H9 (cell line): ENCODE results near the gene IMMP1L. TPM values are rescaled to one million over a fixed set of nuclear protein-coding genes. Genes with fewer than 3 reads are reported as not detected.

Experiments used
- DNase-seq: peaks from one replicate; pipeline ENCODE4 v3.0.0-alpha.2; 2017
- H2AFZ ChIP-seq: one replicate; pipeline ENCODE4 v1.6.1; 2013; ENCODE audit warnings: mild to moderate bottlenecking, low read length, control low read depth, moderate library complexity
- H2AK5ac ChIP-seq: 2 replicates; pipeline ENCODE4 v1.6.1; 2013; ENCODE audit warnings: low read length, control low read depth, mixed read lengths; ENCODE audit not compliant: insufficient read length
- H2BK120ac ChIP-seq: one replicate; pipeline ENCODE4 v1.6.1; 2013; ENCODE audit warnings: low read depth, mild to moderate bottlenecking, low read length, control low read depth, inconsistent platforms; ENCODE audit not compliant: poor library complexity, severe bottlenecking
- H2BK12ac ChIP-seq: 2 replicates; pipeline ENCODE4 v1.6.1; 2013; ENCODE audit warnings: low read length, control low read depth, mixed read lengths, low read depth; ENCODE audit not compliant: insufficient read length
- H2BK15ac ChIP-seq: 2 replicates; pipeline ENCODE4 v1.6.1; 2013; ENCODE audit warnings: low read depth, low read length, control low read depth
- H2BK20ac ChIP-seq: one replicate; pipeline ENCODE4 v1.6.1; 2013; ENCODE audit warnings: low read depth, mild to moderate bottlenecking, low read length, control low read depth, inconsistent platforms; ENCODE audit not compliant: poor library complexity, severe bottlenecking
- H2BK5ac ChIP-seq: 2 replicates; pipeline ENCODE4 v1.6.1; 2013; ENCODE audit warnings: low read length, control low read depth, mixed read lengths; ENCODE audit not compliant: insufficient read length
- H3K14ac ChIP-seq: 2 replicates; pipeline ENCODE4 v1.6.1; 2013; ENCODE audit warnings: low read length, control low read depth; ENCODE audit not compliant: insufficient read depth
- H3K18ac ChIP-seq: 2 replicates; pipeline ENCODE4 v1.6.1; 2013; ENCODE audit warnings: low read depth, mild to moderate bottlenecking, mixed read lengths, low read length, control low read depth; ENCODE audit not compliant: insufficient read length
- H3K23ac ChIP-seq: 2 replicates; pipeline ENCODE4 v1.6.1; 2013; ENCODE audit warnings: low read length, control low read depth, mixed read lengths, low read depth; ENCODE audit not compliant: insufficient read length
- H3K23me2 ChIP-seq: 2 replicates; pipeline ENCODE4 v1.6.1; 2013; ENCODE audit warnings: low read depth, mild to moderate bottlenecking, mixed read lengths, low read length, control low read depth; ENCODE audit not compliant: insufficient read length, poor library complexity, severe bottlenecking
- H3K27ac ChIP-seq: 2 replicates; pipeline ENCODE4 v1.5.1; 2013; ENCODE audit warnings: low read length, control low read depth, mixed read lengths, low read depth; ENCODE audit not compliant: insufficient read length
- H3K27me3 ChIP-seq: 2 replicates; pipeline ENCODE4 v1.6.1; 2013; ENCODE audit warnings: low read length, control low read depth, inconsistent platforms; ENCODE audit not compliant: insufficient read depth
- H3K4ac ChIP-seq: 2 replicates; pipeline ENCODE4 v1.6.1; 2013; ENCODE audit warnings: low read depth, mild to moderate bottlenecking, control low read depth, inconsistent platforms, low read length, moderate library complexity
- H3K4me1 ChIP-seq: 2 replicates; pipeline ENCODE4 v1.6.1; 2013; ENCODE audit warnings: low read length, control low read depth, inconsistent platforms; ENCODE audit not compliant: insufficient read depth
- H3K4me2 ChIP-seq: 2 replicates; pipeline ENCODE4 v1.6.1; 2013; ENCODE audit warnings: low read length, control low read depth, mixed read lengths; ENCODE audit not compliant: insufficient read length, insufficient read depth
- H3K56ac ChIP-seq: 2 replicates; pipeline ENCODE4 v1.6.1; 2013; ENCODE audit warnings: low read depth, mild to moderate bottlenecking, mixed read lengths, low read length, control low read depth; ENCODE audit not compliant: insufficient read length
- H3K79me1 ChIP-seq: 2 replicates; pipeline ENCODE4 v1.6.1; 2013; ENCODE audit warnings: low read depth, mild to moderate bottlenecking, moderate library complexity, low read length, control low read depth, inconsistent platforms; ENCODE audit not compliant: insufficient read depth, poor library complexity, severe bottlenecking
- H3K79me2 ChIP-seq: 2 replicates; pipeline ENCODE4 v1.6.1; 2013; ENCODE audit warnings: low read length, control low read depth, inconsistent platforms; ENCODE audit not compliant: insufficient read depth
- H3K9ac ChIP-seq: 2 replicates; pipeline ENCODE4 v1.6.1; 2013; ENCODE audit warnings: low read length, control low read depth, mixed read lengths; ENCODE audit not compliant: insufficient read length; ENCODE audit errors: extremely low read depth
- H3K9me3 ChIP-seq: one replicate; pipeline ENCODE4 v1.6.1; 2013; ENCODE audit warnings: low read depth, low read length, inconsistent platforms; ENCODE audit not compliant: control insufficient read depth
- H3T11ph ChIP-seq: one replicate; pipeline ENCODE4 v1.6.1; 2013; ENCODE audit warnings: mild to moderate bottlenecking, low read length, control low read depth, inconsistent platforms
- H4K20me1 ChIP-seq: one replicate; pipeline ENCODE4 v1.6.1; 2013; ENCODE audit not compliant: control insufficient read depth, insufficient read length, insufficient read depth
- H4K5ac ChIP-seq: 2 replicates; pipeline ENCODE4 v1.6.1; 2013; ENCODE audit warnings: low read depth, mild to moderate bottlenecking, mixed read lengths, low read length, control low read depth; ENCODE audit not compliant: insufficient read length
- H4K8ac ChIP-seq: replicated peaks from 2 replicates; pipeline ENCODE4 v1.6.1; 2013; ENCODE audit warnings: low read length, control low read depth, mixed read lengths, low read depth; ENCODE audit not compliant: insufficient read length
- H4K91ac ChIP-seq: 2 replicates; pipeline ENCODE4 v1.6.1; 2013; ENCODE audit warnings: low read depth, mild to moderate bottlenecking, moderate library complexity, mixed read lengths, low read length, control low read depth; ENCODE audit not compliant: insufficient read length
- H3K27ac Mint-ChIP-seq, 3 experiments: 2 replicates in 2 of 3; 3 replicates in 1 of 3; pipeline ENCODE4 v1.8.0; 2020 to 2021; ENCODE audit warnings: mixed read lengths in 3 of 3, mild to moderate bottlenecking in 1 of 3, moderate library complexity in 1 of 3
- H3K27me3 Mint-ChIP-seq: 2 replicates; pipeline ENCODE4 v1.8.0; 2021; ENCODE audit warnings: low read depth, mild to moderate bottlenecking, moderate library complexity, mixed read lengths
- H3K36me3 Mint-ChIP-seq, 3 experiments: 2 replicates in 2 of 3; 3 replicates in 1 of 3; pipeline ENCODE4 v1.8.0; 2020 to 2021; ENCODE audit warnings: low read depth in 3 of 3, mixed read lengths in 3 of 3; ENCODE audit not compliant: insufficient read depth in 1 of 3
- H3K4me1 Mint-ChIP-seq, 2 experiments: 2 replicates each; pipeline ENCODE4 v1.8.0; 2020; ENCODE audit warnings: mixed read lengths in 2 of 2
- H3K4me3 Mint-ChIP-seq, 2 experiments: 2 replicates in 1 of 2; 3 replicates in 1 of 2; pipeline ENCODE4 v1.8.0; 2020 to 2021; ENCODE audit warnings: mild to moderate bottlenecking in 2 of 2, mixed read lengths in 2 of 2, moderate library complexity in 1 of 2
- H3K9me3 Mint-ChIP-seq, 2 experiments: 2 replicates in 1 of 2; 3 replicates in 1 of 2; pipeline ENCODE4 v1.8.0; 2020; ENCODE audit warnings: mild to moderate bottlenecking in 2 of 2, mixed read lengths in 2 of 2, moderate library complexity in 1 of 2
- CTCF ChIP-seq: fragments of 200-600 bp; sonication (generic); conservative IDR thresholded peaks from 3 replicates; pipeline ENCODE4 v1.8.0; 2021; ENCODE audit warnings: antibody characterized with exemption, mild to moderate bottlenecking
- WGBS: extraction: QIAGEN DNeasy Blood & Tissue Kit; methylation state at CpG from one replicate; pipeline ENCODE4 v1.1.7; 2013; ENCODE audit warnings: missing lambda C conversion rate, low lambda C conversion rate, mixed read lengths; ENCODE audit not compliant: insufficient read length; ENCODE audit errors: extremely low coverage; 5-methylcytosine and 5-hydroxymethylcytosine counted together
- total RNA-seq: library from RNA; stranded (reverse); gene quantifications from 2 replicates; pipeline ENCODE4 v1.2.1, GENCODE V29; 2021

Gene IMMP1L
- total RNA-seq, 1 experiment from 2014 or later = 27.0 TPM

DNA sequence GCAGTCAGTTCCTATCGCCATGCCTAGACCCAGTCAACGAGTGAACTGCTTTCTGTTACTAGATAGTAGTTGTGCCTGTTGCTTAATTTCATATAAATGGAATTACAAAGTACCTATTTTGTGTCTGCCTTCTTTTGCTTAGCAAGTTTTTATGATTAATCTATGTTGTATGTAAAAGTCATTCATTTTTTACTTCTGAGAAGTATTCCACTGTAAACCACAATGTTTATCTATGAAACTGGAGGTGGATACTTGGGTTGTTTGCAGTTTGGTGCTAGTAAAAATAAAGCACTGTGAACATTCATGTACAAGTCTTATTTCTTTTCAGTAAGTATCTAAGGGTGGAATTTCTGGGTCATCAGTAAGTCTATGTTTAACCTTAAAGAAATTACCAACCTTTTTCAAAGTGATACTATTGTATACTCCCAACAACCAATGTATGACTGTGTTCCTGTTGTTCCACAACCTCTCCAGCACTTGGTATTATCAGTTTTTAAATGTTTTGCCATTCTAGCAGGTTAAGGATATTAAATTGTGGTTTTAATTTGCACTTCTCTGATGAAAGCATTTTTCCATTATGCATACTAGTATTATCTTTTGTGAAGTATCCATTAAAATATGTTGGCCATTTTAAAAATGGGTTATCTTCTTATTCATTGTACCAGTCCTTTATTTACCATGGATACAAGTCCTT, 71.5 kb downstream of the IMMP1L start:
- H3K4me1 Mint-ChIP-seq = peaks cover 14 to 24% of the 10 kb centered on the region in 2 experiments
- H3K27me3 Mint-ChIP-seq = no peaks in the 10 kb centered on the region

More for the DNA sequence above, 71.5 kb downstream of the IMMP1L start:
- Histone ChIP-seq H3K14ac (no peak overlapping the region), H4K5ac (no peak overlapping the region), H2BK20ac (no peak overlapping the region), H3K27me3 (no peaks in the 10 kb centered on the region), H4K20me1 (no peaks in the 10 kb centered on the region), H3K4me1 (no peaks in the 10 kb centered on the region; the same call in 1 of the 2 replicates), H3K23me2 (no peaks in the 10 kb centered on the region), H3K23ac (no peak overlapping the region), H3K79me2 (no peaks in the 10 kb centered on the region), H3K27ac (no peak overlapping the region), H4K91ac (no peak overlapping the region), H2BK120ac (no peak overlapping the region), H2AK5ac (no peak overlapping the region), H2BK5ac (no peak overlapping the region), H3K4ac (no peak overlapping the region), H4K8ac (no peak overlapping the region), H3K18ac (no peak overlapping the region), H3K4me2 (no peak overlapping the region), H3K9me3 (no peaks in the 10 kb centered on the region), H2AFZ (no peak overlapping the region), H2BK15ac (no peak overlapping the region), H3K9ac (no peak overlapping the region), H3K79me1 (no peaks in the 10 kb centered on the region), H3T11ph (no peak overlapping the region), H3K56ac (no peak overlapping the region), H2BK12ac (no peak overlapping the region)
- no peak overlapping the region for H3K4me3 Mint-ChIP-seq
- no peak for TF ChIP-seq CTCF
- H3K36me3 Mint-ChIP-seq = no peaks in the 10 kb centered on the region
- H3K9me3 Mint-ChIP-seq = no peaks in the 10 kb centered on the region
- H3K27ac Mint-ChIP-seq = no peak overlapping the region; a peak in 1 of 7 replicates
- DNase-seq = no peak
- WGBS = no CpG with 5 or more reads among the region's 2 CpGs
